ENCODE measurements around the gene POLR2L.

The POLR2L gene

DNA sequence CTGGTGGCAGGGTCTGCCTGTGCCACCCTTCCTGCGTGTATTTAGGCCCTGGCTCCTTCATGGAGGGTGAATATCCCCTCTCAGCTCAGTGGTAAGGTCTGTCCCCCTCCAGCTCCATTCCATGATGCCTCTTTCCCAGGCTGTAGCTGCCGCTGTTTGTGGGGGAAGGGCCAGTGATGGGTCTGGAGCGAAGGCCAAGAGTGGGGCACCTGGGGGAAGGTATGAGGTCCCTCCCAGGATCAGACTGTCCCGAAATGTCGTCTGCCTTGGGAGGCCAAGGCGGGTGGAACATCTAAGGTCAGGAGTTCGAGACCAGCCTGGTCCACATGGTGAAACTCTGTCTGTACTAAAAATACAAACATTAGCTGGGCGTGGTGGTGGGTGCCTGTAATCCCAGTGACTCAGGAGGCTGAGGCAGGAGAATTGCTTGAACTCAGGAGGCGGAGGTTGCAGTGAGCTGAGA, 8.4 kb downstream of the POLR2L start:
- H3K9me3 ChIP-seq (replicated peaks; ENCODE audit: low read length), result no peaks in the 10 kb centered on the region
- H3K9ac ChIP-seq (ENCODE audit: low read depth, low read length), result peak overlapping the region; percentile 97
- no peaks in the 10 kb centered on the region for H3K27me3 ChIP-seq (ENCODE audit: control insufficient read depth, insufficient read depth, low read length)
- H3K4me2 ChIP-seq (ENCODE audit: low read length), result peak overlapping the region; percentile 97
- H3K4me3 ChIP-seq (ENCODE audit: low read length), result peak overlapping the region; percentile 92
- H3K36me3 ChIP-seq (ENCODE audit: insufficient read depth, low read length), result peaks cover 30% of the 10 kb centered on the region
- peaks cover 79% of the 10 kb centered on the region for H3K4me1 ChIP-seq (ENCODE audit: control insufficient read depth, insufficient read depth, low read length)

DNA sequence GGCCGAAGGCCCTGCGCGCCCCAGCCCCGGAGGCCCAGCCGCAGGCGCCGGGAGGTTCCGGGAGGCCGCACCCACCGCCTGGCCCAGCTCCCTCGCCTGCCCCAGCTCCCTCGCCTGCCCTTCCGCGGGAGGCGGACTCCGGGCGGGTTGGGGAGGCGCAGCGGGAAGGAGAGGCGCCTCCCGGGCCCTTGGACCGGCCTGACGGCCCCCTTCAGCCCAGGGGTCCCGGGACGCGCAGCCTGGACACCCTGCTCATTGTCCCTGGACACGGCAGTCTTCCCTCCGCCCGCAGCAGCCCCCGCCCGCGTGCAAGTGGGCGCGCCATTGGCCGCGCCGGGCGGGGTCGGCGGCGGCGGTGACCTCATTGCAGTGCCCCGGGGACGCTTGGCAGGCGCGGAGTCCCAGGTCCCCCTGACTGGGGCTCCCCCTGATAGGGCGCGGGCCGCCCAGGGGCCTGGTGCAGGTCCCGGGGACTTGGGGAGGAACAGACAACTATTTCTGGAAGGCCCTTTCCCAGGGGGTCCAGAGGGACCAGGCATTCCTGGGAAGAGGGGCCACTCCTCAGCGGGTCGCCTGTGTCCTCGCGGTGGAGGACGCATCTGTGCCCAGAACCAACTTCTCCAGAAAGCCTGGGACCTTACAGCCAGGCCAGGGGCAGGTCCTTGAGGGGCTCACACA, 9.1 kb downstream of the POLR2L start:
- no peaks in the 10 kb centered on the region for H3K9me3 ChIP-seq (replicated peaks; ENCODE audit: low read length)
- peaks cover 24% of the 10 kb centered on the region for H3K36me3 ChIP-seq (ENCODE audit: insufficient read depth, low read length)
- no peaks in the 10 kb centered on the region for H3K27me3 ChIP-seq (ENCODE audit: control insufficient read depth, insufficient read depth, low read length)
- H3K9ac ChIP-seq (ENCODE audit: low read depth, low read length), result peak overlapping the region; percentile 97
- H3K4me2 ChIP-seq (ENCODE audit: low read length), result peak overlapping the region; percentile 97
- H3K4me1 ChIP-seq (ENCODE audit: control insufficient read depth, insufficient read depth, low read length), result peaks cover 76% of the 10 kb centered on the region
- peak overlapping the region; percentile 92 for H3K4me3 ChIP-seq (ENCODE audit: low read length)

DNA sequence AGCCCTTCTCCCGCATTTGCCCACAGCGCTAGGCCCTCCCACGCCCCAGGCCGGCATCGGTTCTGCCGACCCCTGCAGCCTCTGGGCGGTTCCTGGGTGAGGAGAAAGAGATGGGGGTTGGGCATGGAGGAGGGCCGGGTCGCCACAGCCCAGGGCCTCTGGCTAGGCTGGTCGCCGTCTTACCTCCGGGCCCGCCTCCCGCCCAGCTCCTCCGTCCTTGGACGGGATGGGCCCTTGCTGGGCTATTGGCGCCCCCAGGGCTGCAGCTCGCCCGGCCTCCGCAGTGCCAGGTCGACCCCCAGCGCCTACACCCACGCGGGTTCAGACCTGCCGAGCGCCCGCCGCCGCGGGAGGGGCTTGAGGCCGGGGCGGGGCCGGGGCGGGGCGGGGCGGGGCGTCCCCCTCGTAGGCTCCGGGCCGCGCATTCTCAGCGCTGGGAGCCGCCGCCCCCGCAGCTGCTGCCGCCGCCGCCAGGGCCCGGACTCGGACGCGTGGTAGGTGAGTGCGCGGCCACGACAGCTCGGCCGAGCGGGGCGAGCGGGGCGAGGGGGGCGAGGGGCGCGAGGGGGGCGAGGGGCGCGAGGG, 9.7 kb downstream of the POLR2L start, which contains the start of gene CD151:
Gene CD151, plus strand, starts transcription at position 424 of the 585 bp plus-strand sequence. CDS start 3,118 bp downstream, outside the sequence.
- H3K9me3 ChIP-seq (replicated peaks; ENCODE audit: low read length), result no peaks in the 10 kb centered on the region

DNA sequence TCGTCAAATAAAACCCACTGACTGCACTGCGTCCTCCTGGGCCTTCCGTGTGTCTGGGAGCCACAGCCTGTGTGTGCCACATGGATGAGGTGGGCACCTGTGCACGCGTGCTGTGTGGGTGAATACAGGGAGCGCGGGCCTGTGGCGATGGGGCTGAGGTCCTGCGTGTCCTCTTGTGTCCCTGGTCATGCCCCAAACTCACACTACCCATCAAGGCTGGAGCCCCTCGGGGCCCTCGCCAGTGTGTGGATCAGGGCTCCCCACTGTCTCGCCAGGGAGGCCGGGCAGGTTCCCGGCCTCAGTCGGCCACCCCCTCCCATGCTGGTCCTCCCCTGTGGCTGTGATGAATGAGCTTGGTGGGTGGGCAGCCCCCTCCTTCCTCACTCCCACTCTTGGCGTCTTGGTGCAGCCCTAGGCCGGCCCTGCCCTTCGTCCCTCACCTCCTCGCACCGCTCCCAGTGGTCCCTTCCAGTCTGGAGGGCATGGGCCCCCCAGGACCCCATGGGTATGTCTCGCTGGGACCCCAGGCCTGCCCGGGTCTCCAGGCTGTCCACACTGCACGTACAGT, 10.3 kb downstream of the POLR2L start:
- Histone ChIP-seq H3K27me3 (ENCODE audit: control insufficient read depth, insufficient read depth, low read length) (peaks cover 2% of the 10 kb centered on the region), H3K4me1 (ENCODE audit: control insufficient read depth, insufficient read depth, low read length) (peaks cover 72% of the 10 kb centered on the region), H3K9me3 (replicated peaks; ENCODE audit: low read length) (no peaks in the 10 kb centered on the region), H3K9ac (ENCODE audit: low read depth, low read length) (peak overlapping the region; percentile 73), H3K4me2 (ENCODE audit: low read length) (peak overlapping the region; percentile 98), H3K4me3 (ENCODE audit: low read length) (peak overlapping the region; percentile 77), H3K36me3 (ENCODE audit: insufficient read depth, low read length) (peaks cover 13% of the 10 kb centered on the region)

More for the DNA sequence above, 9.7 kb downstream of the POLR2L start, which contains the start of gene CD151:
- Histone ChIP-seq H3K4me2 (ENCODE audit: low read length) (peak within 1 kb of the TSS; percentile 98), H3K36me3 (ENCODE audit: insufficient read depth, low read length) (peaks cover 19% of the 10 kb centered on the region), H3K27me3 (ENCODE audit: control insufficient read depth, insufficient read depth, low read length) (peaks cover under 1% of the 10 kb centered on the region), H3K9ac (ENCODE audit: low read depth, low read length) (peak within 1 kb of the TSS; percentile 97), H3K4me1 (ENCODE audit: control insufficient read depth, insufficient read depth, low read length) (peaks cover 72% of the 10 kb centered on the region), H3K4me3 (ENCODE audit: low read length) (peak within 1 kb of the TSS; percentile 92)

DNA sequence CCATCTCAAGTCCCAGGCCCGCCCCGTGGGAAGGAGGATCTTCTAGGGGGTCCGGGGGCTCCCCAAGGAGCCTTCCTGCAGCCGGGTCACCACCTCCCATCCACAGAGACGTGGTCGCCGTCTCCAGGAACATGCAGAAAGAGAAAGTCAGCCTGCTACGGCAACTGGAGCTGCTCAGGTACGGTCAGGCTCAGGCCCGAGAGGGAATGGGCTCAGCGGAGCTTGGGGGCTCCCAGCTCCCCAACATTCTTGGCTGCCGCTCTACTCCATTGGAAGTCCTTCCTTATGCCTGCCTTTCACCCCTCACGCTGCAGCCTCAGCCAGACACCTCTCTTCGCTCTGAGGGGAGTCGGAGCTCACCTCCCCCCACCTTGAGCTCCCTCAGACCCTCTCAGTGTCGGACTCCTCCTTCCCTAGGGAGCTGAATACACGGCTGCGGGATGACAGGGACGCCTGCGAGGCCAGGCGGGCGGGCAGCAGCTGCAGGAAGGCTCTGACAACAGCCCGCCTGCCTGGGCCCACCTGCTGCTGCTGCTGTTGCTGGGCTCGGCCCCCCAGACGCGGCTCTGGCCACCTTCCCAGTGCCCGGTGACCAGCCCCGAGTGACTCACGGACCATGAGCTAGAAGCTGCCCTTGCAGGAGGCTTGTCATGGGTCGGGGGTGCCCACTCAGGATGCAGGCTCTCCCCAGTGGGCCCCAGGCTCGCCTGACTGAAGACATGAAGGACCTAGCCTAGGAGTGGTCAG, 11.0 kb downstream of the POLR2L start:
- peak overlapping the region; percentile 77 for H3K4me3 ChIP-seq (ENCODE audit: low read length)
- H3K9ac ChIP-seq (ENCODE audit: low read depth, low read length), result peak overlapping the region; percentile 73
- H3K36me3 ChIP-seq (ENCODE audit: insufficient read depth, low read length), result peaks cover 5% of the 10 kb centered on the region
- H3K4me2 ChIP-seq (ENCODE audit: low read length), result peak overlapping the region; percentile 98
- peaks cover 69% of the 10 kb centered on the region for H3K4me1 ChIP-seq (ENCODE audit: control insufficient read depth, insufficient read depth, low read length)
- no peaks in the 10 kb centered on the region for H3K9me3 ChIP-seq (replicated peaks; ENCODE audit: low read length)
- H3K27me3 ChIP-seq (ENCODE audit: control insufficient read depth, insufficient read depth, low read length), result peaks cover 2% of the 10 kb centered on the region

DNA sequence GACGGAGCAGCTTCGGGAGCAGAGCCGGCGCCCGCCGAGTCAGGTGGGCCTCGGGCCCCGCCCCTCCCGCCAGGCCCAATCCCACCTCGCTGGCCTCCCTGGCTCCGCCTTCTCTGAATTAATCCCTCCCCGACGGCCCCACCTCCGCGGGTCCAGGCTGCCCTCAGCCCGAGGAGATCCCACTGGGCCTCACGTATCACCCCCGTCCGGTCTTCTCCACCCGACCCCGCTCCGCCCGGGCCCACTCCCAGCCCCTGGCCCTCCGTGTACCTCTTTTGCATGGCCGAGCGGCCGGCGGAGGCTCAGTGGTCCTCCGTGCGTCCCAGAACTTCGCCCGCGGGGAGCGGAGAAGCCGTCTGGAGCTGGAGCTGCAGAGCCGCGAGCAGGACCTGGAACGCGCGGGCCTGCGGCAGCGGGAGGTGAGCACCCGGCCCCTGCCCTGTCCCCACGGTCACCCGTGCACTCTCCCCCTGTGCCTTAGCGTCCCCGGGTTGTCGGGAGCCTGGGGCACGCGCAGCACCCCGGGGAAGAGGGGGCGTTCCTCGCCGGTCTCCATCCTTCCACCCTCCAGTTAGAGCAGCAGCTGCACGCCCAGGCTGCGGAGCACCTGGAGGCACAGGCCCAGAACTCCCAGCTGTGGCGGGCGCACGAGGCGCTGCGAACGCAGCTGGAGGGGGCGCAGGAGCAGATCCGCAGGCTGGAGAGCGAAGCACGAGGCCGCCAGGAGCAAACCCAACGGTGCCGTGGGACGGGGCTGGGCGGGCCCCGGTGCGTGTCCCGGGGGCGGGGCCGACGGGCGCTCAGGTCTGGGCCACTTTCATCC, 11.8 kb downstream of the POLR2L start:
- Histone ChIP-seq H3K9me3 (replicated peaks; ENCODE audit: low read length) (no peaks in the 10 kb centered on the region), H3K9ac (ENCODE audit: low read depth, low read length) (no peak overlapping the region), H3K36me3 (ENCODE audit: insufficient read depth, low read length) (peaks cover 4% of the 10 kb centered on the region), H3K4me3 (ENCODE audit: low read length) (no peak overlapping the region), H3K27me3 (ENCODE audit: control insufficient read depth, insufficient read depth, low read length) (peaks cover 2% of the 10 kb centered on the region), H3K4me2 (ENCODE audit: low read length) (peak overlapping the region; percentile 98), H3K4me1 (ENCODE audit: control insufficient read depth, insufficient read depth, low read length) (peaks cover 67% of the 10 kb centered on the region)

DNA sequence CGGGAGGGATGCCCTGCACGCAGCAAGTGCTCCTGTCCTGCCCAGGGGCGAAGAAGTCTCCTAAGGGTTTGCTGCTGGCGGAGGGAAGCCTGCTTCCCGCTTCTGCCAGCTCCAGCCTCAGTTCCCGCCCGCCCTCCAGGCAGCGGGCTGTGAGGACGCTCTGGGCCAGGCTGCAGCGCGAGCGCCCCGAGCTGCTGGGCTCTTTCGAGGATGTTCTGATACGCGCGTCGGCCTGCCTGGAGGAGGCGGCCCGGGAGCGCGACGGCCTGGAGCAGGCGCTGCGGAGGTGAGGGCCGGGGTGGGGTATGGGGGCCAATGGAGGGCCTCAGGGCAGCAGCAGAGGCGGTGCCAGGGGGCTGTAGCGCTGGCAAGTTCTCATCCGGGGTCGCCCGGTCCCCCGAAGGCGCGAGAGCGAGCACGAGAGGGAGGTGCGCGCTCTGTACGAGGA, 12.5 kb downstream of the POLR2L start:
- Histone ChIP-seq H3K27me3 (ENCODE audit: control insufficient read depth, insufficient read depth, low read length) (peaks cover 2% of the 10 kb centered on the region), H3K36me3 (ENCODE audit: insufficient read depth, low read length) (peaks cover 9% of the 10 kb centered on the region), H3K9ac (ENCODE audit: low read depth, low read length) (no peak overlapping the region), H3K4me3 (ENCODE audit: low read length) (peak overlapping the region; percentile 41), H3K4me2 (ENCODE audit: low read length) (peak overlapping the region; percentile 73), H3K9me3 (replicated peaks; ENCODE audit: low read length) (no peaks in the 10 kb centered on the region), H3K4me1 (ENCODE audit: control insufficient read depth, insufficient read depth, low read length) (peaks cover 61% of the 10 kb centered on the region)

DNA sequence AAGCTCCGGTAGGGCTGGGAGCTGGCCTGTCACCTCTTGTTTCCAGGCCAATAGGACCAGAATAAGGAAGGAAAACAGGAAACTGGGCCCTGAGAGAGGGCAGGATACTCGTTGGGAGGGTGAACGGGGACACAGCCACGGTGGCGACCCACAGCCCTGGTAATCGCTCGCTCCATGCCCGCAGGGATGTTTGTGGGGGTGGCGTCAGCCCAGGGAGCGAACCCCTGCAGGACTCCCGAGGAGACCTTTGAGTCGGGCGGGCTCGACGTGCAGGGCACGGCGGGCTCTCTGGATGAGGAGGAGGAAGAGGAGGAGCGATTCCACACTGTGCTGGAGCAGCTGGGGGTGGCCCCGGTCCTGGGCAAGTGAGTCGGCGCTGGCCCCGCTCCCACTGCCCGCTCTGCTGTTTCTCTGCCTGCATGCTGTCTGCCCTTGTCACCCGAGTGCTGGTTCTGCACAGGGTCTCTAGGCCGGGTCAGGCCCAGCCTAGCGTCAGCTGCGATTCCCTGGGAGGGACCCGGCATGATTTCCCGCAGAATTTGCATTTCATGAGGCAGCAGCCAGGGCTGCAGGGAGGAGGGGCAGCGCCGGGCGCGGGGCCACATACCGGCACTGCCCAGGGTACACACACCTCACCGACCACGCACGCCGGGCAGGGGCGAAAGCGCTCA, 13.0 kb downstream of the POLR2L start:
- peaks cover 2% of the 10 kb centered on the region for H3K27me3 ChIP-seq (ENCODE audit: control insufficient read depth, insufficient read depth, low read length)
- peak overlapping the region; percentile 73 for H3K4me2 ChIP-seq (ENCODE audit: low read length)
- peaks cover 61% of the 10 kb centered on the region for H3K4me1 ChIP-seq (ENCODE audit: control insufficient read depth, insufficient read depth, low read length)
- peak overlapping the region; percentile 41 for H3K4me3 ChIP-seq (ENCODE audit: low read length)
- H3K9ac ChIP-seq (ENCODE audit: low read depth, low read length), result no peak overlapping the region
- peaks cover 14% of the 10 kb centered on the region for H3K36me3 ChIP-seq (ENCODE audit: insufficient read depth, low read length)
- no peaks in the 10 kb centered on the region for H3K9me3 ChIP-seq (replicated peaks; ENCODE audit: low read length)

DNA sequence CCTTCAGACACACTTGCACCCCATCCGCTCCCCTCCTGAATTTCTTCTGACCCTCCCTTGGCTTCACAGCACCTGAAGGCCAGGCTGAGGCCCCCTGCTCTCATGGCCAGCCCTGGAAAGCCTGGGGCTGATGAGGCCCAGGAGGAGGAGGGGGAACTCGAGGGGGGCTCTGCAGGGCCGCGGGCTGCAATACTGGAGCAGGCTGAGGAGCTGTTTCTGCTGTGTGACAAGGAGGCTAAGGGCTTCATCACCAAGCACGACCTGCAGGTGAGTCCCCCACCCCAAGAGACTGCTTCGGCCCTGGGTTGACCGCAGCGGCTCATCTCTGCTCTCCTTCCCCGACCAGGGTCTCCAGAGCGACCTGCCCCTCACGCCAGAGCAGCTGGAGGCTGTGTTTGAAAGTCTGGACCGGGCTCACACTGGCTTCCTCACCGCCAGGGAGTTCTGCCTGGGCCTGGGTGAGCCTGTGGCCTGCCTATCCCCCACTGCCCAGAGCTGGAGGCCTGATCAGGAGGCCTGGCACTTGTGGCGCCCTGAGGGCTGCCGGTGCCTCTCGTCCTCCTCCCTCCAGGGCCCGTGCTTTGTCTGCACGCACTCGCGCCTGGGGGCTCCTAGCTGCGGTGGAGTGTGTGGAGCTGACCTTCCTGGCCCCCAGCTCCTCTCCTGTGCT, 13.7 kb downstream of the POLR2L start:
- Histone ChIP-seq H3K9ac (ENCODE audit: low read depth, low read length) (no peak overlapping the region), H3K27me3 (ENCODE audit: control insufficient read depth, insufficient read depth, low read length) (peaks cover 2% of the 10 kb centered on the region), H3K4me2 (ENCODE audit: low read length) (peak overlapping the region; percentile 73), H3K4me3 (ENCODE audit: low read length) (no peak overlapping the region), H3K36me3 (ENCODE audit: insufficient read depth, low read length) (peaks cover 21% of the 10 kb centered on the region), H3K4me1 (ENCODE audit: control insufficient read depth, insufficient read depth, low read length) (peaks cover 59% of the 10 kb centered on the region), H3K9me3 (replicated peaks; ENCODE audit: low read length) (no peaks in the 10 kb centered on the region)

DNA sequence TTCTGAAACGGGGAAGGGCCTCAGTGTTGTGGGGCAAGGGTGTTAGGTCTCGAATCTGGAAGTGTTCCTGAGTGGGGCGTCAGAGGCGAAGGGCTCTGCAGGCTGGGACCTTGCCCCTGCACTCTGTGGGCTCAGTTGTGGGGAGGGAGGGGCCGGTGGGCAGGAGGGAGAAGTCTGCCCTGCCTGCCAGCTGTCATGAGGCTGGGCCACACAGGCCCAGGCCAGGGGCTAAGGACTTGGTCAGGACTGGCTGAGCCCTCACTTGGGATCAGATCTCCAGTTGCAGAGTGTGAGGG, 14.5 kb downstream of the POLR2L start, which contains the start of gene CRACR2B:
Gene CRACR2B, plus strand, starts transcription at position 23 of the 296 bp plus-strand sequence. CDS start 689 bp downstream, outside the sequence.
- H3K4me2 ChIP-seq (ENCODE audit: low read length), result peak within 1 kb of the TSS; percentile 58
- peaks cover 59% of the 10 kb centered on the region for H3K4me1 ChIP-seq (ENCODE audit: control insufficient read depth, insufficient read depth, low read length)
- H3K36me3 ChIP-seq (ENCODE audit: insufficient read depth, low read length), result peaks cover 21% of the 10 kb centered on the region
- no peak within 1 kb of the TSS for H3K9ac ChIP-seq (ENCODE audit: low read depth, low read length)
- peak within 1 kb of the TSS; percentile 30 for H3K4me3 ChIP-seq (ENCODE audit: low read length)
- H3K27me3 ChIP-seq (ENCODE audit: control insufficient read depth, insufficient read depth, low read length), result peaks cover 2% of the 10 kb centered on the region
- no peaks in the 10 kb centered on the region for H3K9me3 ChIP-seq (replicated peaks; ENCODE audit: low read length)

Data from skeletal muscle satellite cell (primary cell).